HT1080 (cell line): ENCODE measurements around the gene TMEM209. TPM values are rescaled to one million over a fixed set of nuclear protein-coding genes. Genes with fewer than 3 reads are reported as not detected.
"Not testable (repeated sequence)": the region's sequence is repeated elsewhere in the genome, so short reads cannot be mapped to it uniquely, and the experiment has no call there.

Experiments used
- DNase-seq: peaks from one replicate; pipeline ENCODE4 v3.0.0-alpha.2; 2015; ENCODE audit warnings: low read depth
- total RNA-seq: library from RNA; depleted of rRNA; stranded (reverse); fragments of >200 nt; shearing (Covaris generic); gene quantifications from 2 replicates; pipeline ENCODE4 v1.2.3, GENCODE V29; 2014; rRNA removed

TMEM209 gene
- total RNA-seq, 1 experiment from 2014 or later: 18.2 TPM

GRCh38 chr7:130129011-130129411 lies 76.2 kb downstream of the TMEM209 start:
- DNase-seq: no peak

GRCh38 chr7:130127821-130128317 lies 77.3 kb downstream of the TMEM209 start:
- no peak for DNase-seq

- DNase-seq: no peak
Observed at GRCh38 chr7:130127404-130127803, 77.8 kb downstream of the TMEM209 start.

GRCh38 chr7:130126840-130127239 lies 78.4 kb downstream of the TMEM209 start:
- not testable (repeated sequence) for DNase-seq

- DNase-seq: no peak
Observed at GRCh38 chr7:130124711-130125110, 80.5 kb downstream of the TMEM209 start.

- DNase-seq: no peak
Observed at GRCh38 chr7:130123501-130123900, 81.7 kb downstream of the TMEM209 start.

GRCh38 chr7:130118801-130119200 lies 86.4 kb downstream of the TMEM209 start:
- no peak for DNase-seq

- DNase-seq: no peak
Observed at GRCh38 chr7:130118294-130118693, 86.9 kb downstream of the TMEM209 start.

GRCh38 chr7:130114776-130115175 lies 90.4 kb downstream of the TMEM209 start:
- DNase-seq: no peak

Other genes starting within 250 kb of the TMEM209 start
- 35.0 and 35.2 TPM in 2 replicates for gene ZC3HC1, start 154.0 kb downstream of the TMEM209 start, total RNA-seq
- 7.3 and 13.1 TPM in 2 replicates for gene KLHDC10, start 134.9 kb downstream of the TMEM209 start, total RNA-seq
- not detected in 2 replicates for gene SSMEM1, start 2.5 kb upstream of the TMEM209 start, total RNA-seq
- not detected in 2 replicates for gene CPA2, start 61.5 kb upstream of the TMEM209 start, total RNA-seq
- gene CPA4, start 87.8 kb upstream of the TMEM209 start, total RNA-seq: 25.9 and 29.9 TPM in 2 replicates
- not detected in 2 replicates for gene CPA5, start 139.4 kb upstream of the TMEM209 start, total RNA-seq
- gene CPA1, start 175.1 kb upstream of the TMEM209 start, total RNA-seq: not detected in 2 replicates
- 12.1 and 16.5 TPM in 2 replicates for gene CEP41, start 235.6 kb upstream of the TMEM209 start, total RNA-seq